Motor neuron (in vitro differentiated cells): ENCODE data around the gene BTF3. TPM values are rescaled to one million over a fixed set of nuclear protein-coding genes. Genes with fewer than 3 reads are reported as not detected.
"Not testable (repeated sequence)": the region's sequence is repeated elsewhere in the genome, so short reads cannot be mapped to it uniquely, and the experiment has no call there.

Experiments used
- ATAC-seq, 8 experiments: fragments of 200-7000 bp; cut with Tn5 transposase; replicated peaks in 6 of 8; 2 replicates each; pipeline ENCODE4 v1.8.0; 2021; ENCODE audit warnings: mild to moderate bottlenecking in 8 of 8, moderate library complexity in 8 of 8
- H3K27ac ChIP-seq, 2 donors: fragments of 250-450 bp; sonication (Bioruptor Pico); 2 replicates each; pipeline ENCODE4 v1.9.0; 2021; ENCODE audit warnings: antibody characterized with exemption in 2 of 2, mild to moderate bottlenecking in 2 of 2, moderate library complexity in 1 of 2
- H3K4me1 ChIP-seq, 2 donors: fragments of 250-450 bp; sonication (Bioruptor Pico); replicated peaks in 1 of 2; 2 replicates each; pipeline ENCODE4 v1.6.1; 2021; ENCODE audit warnings: antibody characterized with exemption in 2 of 2, mild to moderate bottlenecking in 2 of 2, moderate library complexity in 1 of 2
- H3K4me3 ChIP-seq, 5 donors: fragments of 250-450 bp; sonication (Bioruptor Pico); 2 replicates each; pipeline ENCODE4 v1.9.0; 2021; ENCODE audit warnings: antibody characterized with exemption in 5 of 5, mild to moderate bottlenecking in 5 of 5, moderate library complexity in 4 of 5
- WGBS, 10 experiments: fragments of 450-650 bp; shearing (Covaris generic); methylation state at CpG; one replicate each; pipeline ENCODE4 v1.0.0; 2022; 5-methylcytosine and 5-hydroxymethylcytosine counted together
- in situ Hi-C, 9 experiments: fragments of 400-800 bp; cut with MboI; loops; one replicate each; pipeline ENCODE4 v1.15.0; 2021; ENCODE audit warnings: low sequenced_read_pairs in 9 of 9, low pct_unique_long_range_greater_than_20kb in 2 of 9; ENCODE audit not compliant: unreplicated experiment in 9 of 9
- total RNA-seq, 8 experiments: library from RNA; unstranded; fragments of 300-600 nt; gene quantifications; 2 replicates each; pipeline versions ENCODE4 v1.2.3 to v1.2.4, GENCODE V29; 2022

The BTF3 gene
- total RNA-seq, 8 experiments from 2014 or later: 368 to 1,372 (median 751) TPM

DNA sequence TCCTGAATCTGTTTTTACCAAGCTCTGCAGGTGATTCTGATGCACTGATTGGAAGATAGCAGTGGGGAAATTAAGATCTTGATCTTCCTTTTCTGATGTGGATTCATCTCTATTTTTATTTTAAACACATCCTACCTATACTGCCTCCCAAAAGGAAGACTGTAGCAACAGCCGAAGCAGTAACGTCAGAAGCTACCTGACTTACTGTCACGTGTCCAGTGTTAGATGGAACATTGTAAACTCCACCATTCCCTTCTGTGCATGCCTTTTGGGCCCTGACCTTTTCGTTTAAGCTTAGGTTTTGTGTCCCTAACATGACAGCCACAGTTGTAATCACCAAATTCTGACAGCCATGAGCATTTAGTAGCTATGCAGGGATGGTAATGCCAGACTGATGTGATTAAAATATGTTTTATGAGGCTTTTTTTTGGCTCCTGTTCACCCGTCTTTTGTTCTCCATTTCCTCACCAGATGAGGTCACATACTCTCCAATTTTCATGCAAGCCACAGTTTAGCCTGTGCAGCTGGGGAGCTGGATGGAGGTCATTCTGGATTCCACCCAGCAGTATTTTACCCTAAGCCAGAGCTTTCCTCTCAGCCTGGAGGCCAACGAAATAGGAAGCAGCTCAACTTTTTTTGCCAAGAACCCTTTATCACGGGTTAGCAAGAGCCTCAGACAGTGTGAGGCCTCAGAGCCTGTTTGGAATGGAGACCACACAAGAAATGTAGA is 34.1 kb upstream of the BTF3 start:
- Histone ChIP-seq H3K4me1 (no peaks in the 10 kb centered on the region), H3K4me3 (no peak overlapping the region), H3K27ac (no peak overlapping the region)
- 2 to 100% (median 46%) methylated on average over 1 to 7 of the region's 7 CpGs for WGBS, 10 experiments
- peak in 3 of 8 experiments; percentile 51 to 81 (median 76) for ATAC-seq
- in situ Hi-C loops: loop anchor here in 1 of 9 experiments (25.0 kb wide), 1 partner anchor 252 kb away; no protein-coding TSS in a partner anchor

DNA sequence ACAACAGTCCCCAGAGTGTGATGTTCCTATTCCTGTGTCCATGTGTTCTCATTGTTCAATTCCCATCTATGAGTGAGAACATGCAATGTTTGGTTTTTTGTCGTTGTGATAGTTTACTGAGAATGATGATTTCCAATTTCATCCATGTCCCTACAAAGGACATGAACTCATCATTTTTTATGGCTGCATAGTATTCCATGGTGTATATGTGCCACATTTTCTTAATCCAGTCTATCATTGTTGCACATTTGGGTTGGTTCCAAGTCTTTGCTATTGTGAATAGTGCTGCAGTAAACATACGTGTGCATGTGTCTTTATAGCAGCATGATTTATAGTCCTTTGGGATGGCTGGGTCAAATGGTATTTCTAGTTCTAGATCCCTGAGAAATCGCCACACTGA is 29.6 kb upstream of the BTF3 start:
- not testable (repeated sequence) for ATAC-seq, H3K4me3 ChIP-seq, H3K4me1 ChIP-seq, H3K27ac ChIP-seq
- WGBS, 10 experiments: no CpG with 5 or more reads among the region's 3 CpGs
- in situ Hi-C loops: loop anchor here in 1 of 9 experiments (25.0 kb wide), 1 partner anchor 256 kb away; no protein-coding TSS in a partner anchor

DNA sequence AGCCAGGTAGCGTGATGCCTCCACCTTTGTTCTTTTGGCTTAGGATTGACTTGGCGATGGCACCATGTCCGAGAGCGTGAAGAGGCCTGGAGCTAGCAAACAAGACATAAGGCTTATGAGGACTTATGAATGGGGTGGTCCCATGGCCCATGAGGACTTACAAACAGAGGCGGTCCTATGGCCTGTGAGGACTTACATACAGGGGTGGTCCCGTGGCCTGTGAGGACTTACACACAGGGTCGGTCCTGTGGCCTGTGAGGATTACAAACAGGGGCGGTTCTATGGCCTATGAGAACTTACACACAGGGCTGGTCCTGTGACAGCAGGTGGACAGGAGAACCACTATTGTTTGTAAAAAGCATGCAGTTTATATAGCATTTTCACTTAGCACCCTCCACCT is 28.4 kb upstream of the BTF3 start:
- Histone ChIP-seq H3K4me1 (no peaks in the 10 kb centered on the region), H3K4me3 (no peak overlapping the region), H3K27ac (no peak overlapping the region)
- 33 to 100% (median 90%) methylated on average over 1 to 6 of the region's 8 CpGs; no CpG with 5 or more reads in 2 of the 10 experiments for WGBS, 10 experiments
- ATAC-seq: no peak
- in situ Hi-C loops: loop anchor here in 1 of 9 experiments (25.0 kb wide), 1 partner anchor 258 kb away; no protein-coding TSS in a partner anchor

DNA sequence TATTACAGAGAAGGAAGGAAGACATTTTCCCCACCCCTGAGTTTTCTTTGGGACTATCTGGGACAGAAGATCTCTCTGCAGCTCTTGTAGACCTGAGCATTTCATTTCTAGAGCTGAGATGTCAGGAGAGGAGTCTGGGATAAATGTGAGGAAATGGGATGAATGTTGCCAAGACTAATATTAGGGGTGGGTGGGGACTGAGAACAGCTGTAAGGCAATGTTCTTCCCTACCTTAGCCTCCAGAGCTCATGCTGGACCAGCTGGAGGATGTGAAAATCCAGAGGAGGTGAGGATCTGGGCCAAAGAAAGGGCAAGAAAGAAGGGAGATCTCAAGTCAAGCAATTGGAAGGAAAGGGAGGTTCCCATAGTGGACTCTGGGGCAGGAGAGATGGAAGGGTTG is 26.6 kb upstream of the BTF3 start:
- Histone ChIP-seq H3K4me1 (no peaks in the 10 kb centered on the region), H3K27ac (no peak overlapping the region), H3K4me3 (no peak overlapping the region)
- no peak for ATAC-seq
- in situ Hi-C loops: loop anchor here in 1 of 9 experiments (25.0 kb wide), 1 partner anchor 259 kb away; no protein-coding TSS in a partner anchor

DNA sequence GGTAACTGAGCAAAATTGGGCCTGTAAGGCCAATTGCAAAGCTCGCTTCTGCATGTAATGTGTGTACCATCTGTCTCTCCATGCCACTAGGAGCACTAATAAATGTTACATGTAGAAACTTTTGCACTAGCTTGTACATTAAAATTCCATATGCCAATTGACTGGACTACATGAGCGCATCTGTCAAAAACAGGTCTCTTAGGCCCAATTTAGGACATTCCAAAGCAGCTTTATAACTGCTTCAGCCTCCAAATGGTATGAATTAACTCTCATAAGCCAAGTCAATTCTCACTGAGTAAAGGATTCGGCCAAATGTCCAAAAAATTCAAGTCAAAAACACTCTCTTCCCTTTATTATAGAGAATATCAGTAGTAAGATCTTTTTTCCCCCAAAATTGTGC is 26.1 kb upstream of the BTF3 start:
- ATAC-seq: no peak
- Histone ChIP-seq H3K4me1 (no peaks in the 10 kb centered on the region), H3K27ac (no peak overlapping the region), H3K4me3 (no peak overlapping the region)
- in situ Hi-C loops: loop anchor here in 1 of 9 experiments (25.0 kb wide), 1 partner anchor 260 kb away; no protein-coding TSS in a partner anchor
- 0 to 71% (median 58%) methylated on average over 1 to 3 of the region's 3 CpGs; no CpG with 5 or more reads in 4 of the 10 experiments for WGBS, 10 experiments

DNA sequence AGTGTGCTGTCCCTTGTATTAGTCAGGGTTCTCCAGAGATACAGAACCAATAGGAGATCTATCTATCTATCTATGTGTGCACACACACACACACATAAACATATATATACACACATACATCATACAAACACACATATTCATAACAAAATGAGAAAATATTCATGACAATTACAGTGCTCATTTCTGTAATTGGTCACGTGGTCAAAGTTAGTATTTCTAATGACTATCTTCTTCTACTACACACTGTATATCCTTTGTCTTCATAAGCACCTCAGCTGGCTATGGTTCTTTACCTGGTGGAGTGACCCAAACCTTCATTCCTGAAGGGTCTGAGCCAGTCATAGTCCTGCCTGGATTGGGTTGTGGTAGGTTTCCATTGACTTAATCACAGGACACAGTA is 17.7 kb upstream of the BTF3 start:
- WGBS, 10 experiments: 60 to 88% (median 60%) methylated on average over 1 of the region's 1 CpG; no CpG with 5 or more reads in 7 of the 10 experiments
- in situ Hi-C loops: no loop called here
- ATAC-seq: no peak
- no peaks in the 10 kb centered on the region for H3K4me1 ChIP-seq
- no peak overlapping the region for H3K4me3 ChIP-seq
- no peak overlapping the region for H3K27ac ChIP-seq

DNA sequence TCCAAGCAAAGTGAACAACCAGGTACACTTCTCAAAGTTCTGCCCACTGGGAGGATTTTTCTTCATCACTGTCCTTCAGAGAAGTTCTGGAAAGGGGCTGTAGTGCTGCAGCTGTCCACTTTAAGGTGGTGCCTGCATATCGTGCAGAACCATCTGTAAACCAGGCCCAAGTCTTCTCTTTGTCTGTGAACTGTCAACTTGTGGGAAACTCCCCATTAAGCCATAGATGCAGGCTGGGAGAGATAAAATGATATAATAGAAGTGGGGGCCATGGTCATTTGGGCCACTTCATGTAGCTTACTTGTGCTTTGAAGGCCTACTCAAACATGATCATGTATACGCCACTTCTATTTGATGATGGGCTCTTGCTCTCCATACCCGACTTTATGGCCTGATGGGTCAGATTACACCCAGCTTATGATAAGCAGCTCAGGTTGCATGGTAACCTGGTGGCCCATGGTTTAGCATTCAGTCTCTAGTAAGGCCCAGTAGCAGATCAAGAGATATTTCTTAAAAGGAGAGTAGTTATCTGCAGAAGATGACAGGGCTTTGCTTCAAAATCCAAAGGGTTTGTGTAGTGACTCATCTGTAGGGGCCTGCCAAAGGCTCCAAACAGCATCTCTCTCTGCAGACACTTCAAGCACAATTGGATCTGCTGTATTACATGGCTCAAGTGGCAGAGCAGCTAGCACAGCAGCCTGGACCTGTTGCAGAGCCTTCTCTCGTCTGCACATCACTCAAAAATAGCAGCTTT is 15.7 kb upstream of the BTF3 start:
- no peak overlapping the region for H3K4me3 ChIP-seq
- in situ Hi-C loops: no loop called here
- WGBS, 10 experiments: 7 to 100% (median 73%) methylated on average over 1 to 4 of the region's 4 CpGs; no CpG with 5 or more reads in 2 of the 10 experiments
- H3K27ac ChIP-seq: no peak overlapping the region
- no peaks in the 10 kb centered on the region for H3K4me1 ChIP-seq
- ATAC-seq: peak in 2 of 8 experiments; percentile 20 to 49

DNA sequence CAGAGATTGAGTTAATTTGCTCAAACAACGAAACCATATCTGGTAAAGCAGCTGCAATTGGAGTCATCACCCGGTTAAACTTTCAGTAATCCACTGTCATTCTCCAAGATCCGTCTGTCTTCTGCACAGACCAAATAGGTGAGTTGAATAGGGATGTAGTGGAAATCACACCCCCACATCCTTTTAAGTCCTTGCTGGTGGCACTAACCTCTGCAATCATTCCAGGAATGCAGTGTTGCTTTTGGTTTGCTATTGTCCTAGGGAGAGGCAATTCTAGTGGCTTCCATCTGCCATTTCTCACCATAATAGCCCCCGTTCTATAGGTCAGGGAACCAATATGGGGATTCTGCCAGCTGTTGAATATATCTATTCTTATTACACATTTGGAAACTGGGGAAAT is 14.6 kb upstream of the BTF3 start:
- in situ Hi-C loops: no loop called here
- Histone ChIP-seq H3K4me3 (no peak overlapping the region), H3K27ac (no peak overlapping the region), H3K4me1 (no peaks in the 10 kb centered on the region)
- no peak for ATAC-seq
- 65 to 100% (median 82%) methylated on average over 1 to 3 of the region's 4 CpGs; no CpG with 5 or more reads in 2 of the 10 experiments for WGBS, 10 experiments

DNA sequence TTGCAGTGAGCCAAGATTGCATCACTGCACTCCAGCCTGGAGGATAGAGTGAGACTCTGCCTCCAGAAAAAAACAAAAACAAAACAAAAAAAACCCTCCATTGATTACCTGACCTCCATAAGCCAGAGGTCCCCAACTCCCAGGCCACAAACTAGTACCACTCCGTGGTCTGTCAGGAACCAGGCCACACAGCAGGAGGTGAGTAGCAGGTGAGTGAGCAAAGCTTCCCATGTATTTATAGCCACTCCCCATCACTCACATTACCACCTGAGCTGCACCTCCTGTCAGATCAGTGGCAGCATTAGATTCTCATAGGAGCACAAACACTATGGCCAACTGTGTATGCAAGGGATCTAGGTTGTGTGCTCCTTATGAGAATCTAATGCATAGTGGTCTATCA is 13.7 kb upstream of the BTF3 start:
- no peaks in the 10 kb centered on the region for H3K4me1 ChIP-seq
- ATAC-seq: no peak
- in situ Hi-C loops: no loop called here
- 89% methylated on average over 1 of the region's 1 CpG; no CpG with 5 or more reads in 9 of the 10 experiments for WGBS, 10 experiments
- H3K4me3 ChIP-seq: no peak overlapping the region
- H3K27ac ChIP-seq: no peak overlapping the region

DNA sequence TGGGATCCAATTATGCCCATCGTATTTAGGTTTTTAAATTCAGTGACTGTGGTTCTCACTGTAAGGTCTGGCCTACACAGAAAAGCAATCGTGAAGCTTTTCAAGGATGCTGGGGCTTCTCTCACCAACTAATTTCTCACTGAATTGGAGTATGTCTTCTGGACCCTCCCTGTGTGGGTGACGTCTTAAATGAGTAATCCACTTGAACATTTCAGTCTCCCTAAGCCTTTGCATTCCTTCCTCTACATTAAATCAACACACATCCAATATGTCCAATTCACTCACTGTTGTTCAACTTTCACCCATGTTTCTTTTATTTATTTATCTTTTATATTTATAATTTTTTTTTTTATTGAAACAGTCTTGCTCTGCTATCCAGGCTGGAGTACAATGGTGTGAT is 12.5 kb upstream of the BTF3 start:
- ATAC-seq: no peak
- no peak overlapping the region for H3K4me3 ChIP-seq
- no peak overlapping the region for H3K27ac ChIP-seq
- no peaks in the 10 kb centered on the region for H3K4me1 ChIP-seq
- in situ Hi-C loops: no loop called here
- 54 to 100% (median 88%) methylated on average over 1 to 3 of the region's 3 CpGs for WGBS, 10 experiments

DNA sequence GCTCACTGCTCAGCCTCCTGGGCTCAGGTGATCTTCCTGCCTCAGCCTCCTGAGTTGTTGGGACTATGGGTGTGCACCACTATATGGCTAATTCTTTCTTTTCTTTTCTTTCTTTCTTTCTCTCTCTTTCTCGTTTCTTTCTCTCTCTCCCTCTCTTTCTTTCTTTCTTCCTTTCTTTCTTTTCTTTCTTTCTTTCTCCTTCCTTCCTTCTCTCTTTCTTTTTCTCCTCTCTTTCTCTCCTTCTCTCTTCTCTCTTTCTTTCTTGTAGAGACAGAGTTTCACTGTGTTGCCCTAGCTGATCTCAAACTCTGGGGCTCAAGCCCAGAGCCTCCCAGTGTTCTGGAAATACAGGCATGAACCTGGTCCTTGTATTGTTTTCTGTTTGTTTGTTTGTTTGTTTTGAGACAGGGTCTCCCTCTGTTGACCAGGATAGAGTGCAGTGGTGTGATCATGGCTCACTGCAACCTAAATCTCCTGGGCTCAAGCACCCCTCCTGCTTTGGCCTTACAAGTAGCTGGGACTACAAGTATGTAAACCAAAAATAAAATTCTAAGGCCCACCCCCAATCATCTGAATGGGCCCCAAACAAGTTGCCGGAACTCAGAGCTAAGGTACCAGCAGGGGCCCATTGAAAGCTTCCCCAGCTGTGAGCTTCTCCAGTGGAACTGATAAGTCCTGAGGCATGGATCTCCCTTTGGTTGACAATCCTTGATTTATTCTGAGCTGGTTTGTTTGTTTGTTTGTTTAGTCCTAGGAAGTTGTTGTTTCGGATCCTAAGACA is 11.9 kb upstream of the BTF3 start:
- in situ Hi-C loops: no loop called here
- WGBS, 10 experiments: 9 to 79% (median 49%) methylated on average over 1 to 3 of the region's 3 CpGs
- no peak overlapping the region for H3K4me3 ChIP-seq
- ATAC-seq: no peak
- no peaks in the 10 kb centered on the region for H3K4me1 ChIP-seq
- no peak overlapping the region for H3K27ac ChIP-seq

DNA sequence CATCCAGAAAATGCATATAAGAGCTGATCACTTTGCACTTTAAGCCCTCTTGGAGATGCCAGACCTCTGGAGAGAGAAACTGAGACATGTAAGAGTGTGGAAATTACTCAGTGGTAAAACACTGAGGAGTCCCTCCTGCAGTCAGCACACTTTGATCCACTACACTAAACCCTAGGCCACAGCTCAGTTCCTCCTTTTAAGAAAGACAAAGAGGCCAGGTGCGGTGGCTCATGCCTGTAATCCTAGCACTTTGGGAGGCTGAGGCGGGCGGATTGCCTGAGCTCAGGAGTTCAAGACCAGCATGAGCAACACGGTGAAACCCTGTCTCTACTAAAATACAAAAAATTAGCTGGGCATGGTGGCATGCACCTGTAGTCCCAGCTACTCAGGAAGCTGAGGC is 11.0 kb upstream of the BTF3 start:
- ATAC-seq, in situ Hi-C loops, H3K27ac ChIP-seq, H3K4me3 ChIP-seq, H3K4me1 ChIP-seq: not testable (repeated sequence)
- WGBS, 10 experiments: 40 to 90% (median 76%) methylated on average over 1 to 4 of the region's 4 CpGs; no CpG with 5 or more reads in 4 of the 10 experiments

DNA sequence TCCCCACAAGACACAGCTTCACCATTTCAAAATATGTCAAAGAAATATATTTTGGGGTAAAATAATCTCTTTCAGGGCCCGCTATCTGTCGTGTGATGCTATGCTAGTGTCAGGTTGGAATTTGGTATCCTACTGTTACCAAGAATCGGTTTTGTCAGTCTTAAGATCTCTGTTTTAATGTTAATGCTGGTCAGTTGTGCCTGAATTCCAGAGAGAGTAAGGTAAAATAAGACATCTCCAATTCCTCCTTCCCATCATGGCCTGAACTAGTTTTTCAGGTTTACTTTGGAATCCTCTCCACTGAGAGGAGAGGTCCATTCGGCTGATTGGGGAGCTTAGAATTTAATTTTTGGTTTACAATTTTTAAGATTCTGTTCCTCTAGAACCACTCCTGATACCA is 10.4 kb upstream of the BTF3 start:
- no peak for ATAC-seq
- in situ Hi-C loops: no loop called here
- Histone ChIP-seq H3K27ac (no peak overlapping the region), H3K4me3 (no peak overlapping the region), H3K4me1 (no peaks in the 10 kb centered on the region)
- WGBS, 10 experiments: 29 to 83% (median 68%) methylated on average over 1 to 4 of the region's 4 CpGs; no CpG with 5 or more reads in 1 of the 10 experiments
